Measurements from ENCODE around the gene CUX1.
"Not testable (repeated sequence)": the region's sequence is repeated elsewhere in the genome, so short reads cannot be mapped to it uniquely, and the experiment has no call there.

The CUX1 gene

DNA sequence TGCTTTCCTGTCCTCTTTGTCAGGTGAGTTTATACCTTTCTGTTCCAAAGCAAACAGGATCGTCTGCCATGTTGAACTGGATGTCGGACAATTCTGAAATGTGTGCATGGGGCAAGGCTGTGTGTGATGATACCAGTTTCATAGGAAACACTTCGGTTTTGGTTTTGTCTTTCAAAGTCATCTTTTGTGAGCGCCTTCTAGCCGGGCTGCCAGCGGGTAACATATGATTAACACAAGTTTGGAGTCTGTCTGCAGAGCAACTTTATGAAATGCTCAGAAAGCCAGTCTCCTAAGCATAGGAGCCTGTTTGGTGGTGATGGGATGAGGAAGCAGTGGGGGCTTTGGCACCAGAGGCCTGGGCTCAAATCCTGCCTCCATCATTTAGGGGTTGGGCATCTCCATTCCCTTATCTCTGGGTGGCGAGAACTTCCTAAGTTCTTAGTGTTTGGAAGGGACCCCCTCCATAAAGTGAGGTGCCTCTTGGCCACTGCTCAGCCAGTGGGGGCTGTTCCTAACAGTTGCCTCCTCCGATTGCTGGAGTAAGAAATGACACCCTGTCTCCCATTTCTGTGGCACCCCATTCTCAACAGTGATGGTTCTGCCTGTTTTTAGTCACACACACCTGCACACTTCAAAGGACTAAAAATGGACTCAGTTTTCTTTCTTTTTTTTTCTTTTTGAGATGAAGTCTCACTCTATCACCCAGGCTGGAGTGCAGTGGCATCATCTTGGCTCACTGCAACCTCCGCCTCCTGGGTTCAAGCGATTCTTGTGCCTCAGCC is 36.8 kb downstream of the CUX1 start:
- DNase-seq: no peak

- peak; percentile 85 for DNase-seq
Observed at GRCh38 chr7:101856473-101857357, 39.3 kb downstream of the CUX1 start.

GRCh38 chr7:101857358-101857811 is 40.0 kb downstream of the CUX1 start:
- no peak for DNase-seq

GRCh38 chr7:101858437-101859385 is 41.3 kb downstream of the CUX1 start:
- DNase-seq: no peak

DNA sequence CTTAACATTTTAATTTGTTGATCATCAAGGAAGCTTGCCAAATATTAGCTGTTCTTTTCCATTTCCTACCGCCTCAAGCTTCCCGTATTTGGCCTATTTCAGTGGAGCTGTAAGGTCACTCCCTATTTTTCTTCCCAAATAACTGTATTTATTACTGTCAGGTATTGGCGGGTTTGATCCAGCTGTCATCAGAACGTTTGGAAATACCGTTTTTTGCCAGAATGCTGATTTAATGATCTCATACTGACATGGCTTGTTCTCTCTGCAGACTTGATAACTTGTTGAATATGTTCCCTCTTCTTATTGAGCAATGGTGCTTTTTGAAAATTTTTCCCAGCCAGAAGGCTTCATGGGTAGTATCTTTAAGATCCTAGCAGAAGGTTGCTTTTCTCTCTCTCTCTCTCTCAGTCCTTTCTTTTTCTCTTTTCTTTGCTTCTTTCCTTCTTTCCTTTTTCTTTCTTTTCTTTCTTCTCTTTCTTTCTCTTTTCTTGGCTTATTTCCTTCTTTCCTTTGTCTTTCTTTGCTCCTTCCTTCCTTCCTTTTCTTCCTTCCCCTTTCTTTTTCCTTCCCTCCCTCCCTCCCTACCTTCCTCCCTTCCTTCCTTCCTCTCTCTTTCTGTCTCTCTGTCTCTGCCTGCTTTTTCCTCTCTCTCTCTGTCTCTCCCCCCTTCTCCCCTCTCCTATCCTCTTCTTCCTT is 42.1 kb downstream of the CUX1 start:
- DNase-seq: no peak

DNA sequence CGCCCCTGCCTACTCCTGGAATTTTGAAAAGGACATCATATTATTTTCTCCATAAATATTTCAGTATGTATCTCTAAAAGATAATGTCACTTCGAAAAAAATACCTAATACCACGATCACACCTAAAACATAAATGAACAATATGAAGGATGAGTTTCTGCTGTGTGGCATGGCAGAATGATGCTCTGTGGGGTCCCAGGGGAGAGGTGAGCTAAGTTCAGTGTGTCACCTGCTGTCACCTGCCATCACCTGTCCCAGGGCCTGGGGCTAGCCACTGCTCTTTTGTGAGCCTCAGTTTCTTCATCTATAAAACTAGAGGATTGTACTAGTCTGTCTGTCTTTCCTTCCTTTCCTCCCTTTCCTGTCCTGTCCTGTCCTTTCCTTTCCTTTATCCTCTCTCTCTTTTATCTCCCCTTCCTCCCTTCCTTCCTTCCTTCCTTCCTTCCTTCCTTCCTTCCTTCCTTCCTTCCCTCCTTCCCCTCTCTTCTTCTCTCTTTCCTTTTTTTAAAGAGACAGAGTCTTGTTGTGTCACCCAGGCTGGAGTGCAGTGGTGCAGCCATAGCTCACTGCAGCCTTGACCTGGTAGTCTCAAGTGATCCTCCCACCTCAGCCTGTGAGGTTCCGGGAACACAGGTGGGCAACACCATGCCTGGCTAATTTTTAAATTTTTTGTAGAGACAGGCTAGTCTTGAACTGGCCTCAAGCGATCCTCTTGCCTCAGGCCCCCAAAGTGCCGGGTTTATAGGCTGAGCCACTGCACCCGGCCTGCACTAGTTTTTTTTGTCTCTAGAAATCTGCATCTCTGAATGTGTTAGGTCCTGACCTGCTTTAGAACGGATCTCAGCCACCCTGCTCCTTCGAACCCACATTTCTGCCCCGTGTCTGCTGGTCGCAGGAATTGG is 43.1 kb downstream of the CUX1 start:
- no peak for DNase-seq

DNA sequence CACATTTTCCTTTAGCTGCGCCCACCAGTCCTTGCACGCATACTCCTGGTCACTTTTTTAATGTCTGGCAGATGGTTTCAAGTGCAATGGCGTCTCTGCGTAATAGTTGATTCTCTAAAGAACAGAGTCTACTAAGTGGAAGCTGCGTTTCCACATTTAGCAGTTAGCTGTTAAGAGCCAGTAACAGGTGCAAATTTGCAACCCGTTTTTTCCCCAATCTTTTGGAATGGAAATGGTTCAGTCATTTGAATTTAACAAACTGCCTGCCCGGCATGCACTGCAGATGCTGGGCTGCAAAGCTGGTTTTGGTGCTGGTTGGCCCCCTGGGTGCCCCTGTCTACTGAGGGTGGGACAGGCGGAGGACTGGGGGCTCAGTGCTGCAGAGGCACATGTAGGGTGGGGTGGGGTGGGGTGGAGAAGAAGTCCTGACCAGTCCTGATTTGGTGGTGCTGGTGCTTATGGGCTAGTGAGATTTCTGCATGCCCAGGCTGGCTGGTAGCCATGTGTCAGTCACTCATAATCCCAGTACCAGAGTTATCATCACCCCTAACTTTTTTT is 43.9 kb downstream of the CUX1 start:
- DNase-seq: no peak

- DNase-seq: peak; percentile 67
Observed at GRCh38 chr7:101862280-101863220, 45.1 kb downstream of the CUX1 start.

DNA sequence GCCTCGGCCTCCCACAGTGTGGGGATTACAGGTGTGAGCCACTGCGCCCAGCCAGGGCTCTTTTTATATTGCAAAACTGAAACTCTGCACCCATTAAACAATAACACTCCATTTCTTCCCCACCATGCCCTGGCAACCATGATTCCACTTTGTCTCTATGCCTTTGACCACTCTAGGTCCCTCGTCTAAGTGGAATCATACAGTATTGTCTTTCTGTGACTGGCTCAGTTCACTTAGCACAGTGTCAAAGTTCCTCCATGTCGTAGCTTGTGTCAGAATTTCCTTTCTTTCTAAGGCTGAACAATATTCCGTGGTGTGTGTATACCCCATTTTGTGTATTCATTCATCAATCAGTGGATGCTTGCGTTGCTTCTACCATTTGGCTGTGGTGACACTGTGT is 46.2 kb downstream of the CUX1 start:
- no peak for DNase-seq

GRCh38 chr7:101864039-101864438 is 46.6 kb downstream of the CUX1 start:
- DNase-seq: no peak

DNA sequence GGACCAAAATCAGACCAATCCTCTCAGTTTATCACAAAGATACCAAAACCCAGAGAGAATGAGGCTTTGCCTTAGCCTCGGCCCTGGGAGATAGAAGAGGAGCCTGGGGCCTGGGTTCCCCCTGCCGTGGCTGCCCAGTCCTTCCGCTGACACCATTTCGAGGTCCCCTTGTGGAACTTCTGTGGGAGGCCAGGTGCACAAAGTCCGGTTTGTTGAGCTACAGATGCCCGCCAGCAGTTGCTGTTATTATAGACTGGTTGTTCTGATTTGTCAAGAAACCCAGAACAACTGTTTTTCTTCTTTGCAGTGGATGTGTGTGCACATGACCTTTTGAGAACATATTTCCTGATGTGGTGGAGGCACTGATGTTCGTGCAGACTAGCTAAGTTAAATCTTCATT is 47.6 kb downstream of the CUX1 start:
- no peak for DNase-seq

DNA sequence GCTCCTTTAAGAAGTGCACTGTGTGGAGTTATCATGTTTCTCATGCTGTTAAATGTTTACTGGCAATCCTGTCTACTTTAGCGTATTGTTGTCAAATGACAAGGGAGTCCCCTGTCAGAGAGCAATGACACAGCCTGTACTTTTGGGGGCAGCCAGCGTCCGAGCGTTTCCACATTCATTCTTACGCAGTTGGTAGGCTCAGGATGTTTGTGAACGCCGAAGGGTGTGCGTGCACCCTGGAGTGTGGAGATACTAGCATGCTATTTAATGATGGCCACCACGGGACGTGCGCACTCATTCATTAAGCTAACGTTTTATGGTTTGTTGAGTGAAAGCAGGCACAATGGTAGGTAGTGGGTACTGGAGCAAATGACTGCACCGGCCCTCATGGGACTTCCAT is 48.0 kb downstream of the CUX1 start:
- DNase-seq: no peak

DNA sequence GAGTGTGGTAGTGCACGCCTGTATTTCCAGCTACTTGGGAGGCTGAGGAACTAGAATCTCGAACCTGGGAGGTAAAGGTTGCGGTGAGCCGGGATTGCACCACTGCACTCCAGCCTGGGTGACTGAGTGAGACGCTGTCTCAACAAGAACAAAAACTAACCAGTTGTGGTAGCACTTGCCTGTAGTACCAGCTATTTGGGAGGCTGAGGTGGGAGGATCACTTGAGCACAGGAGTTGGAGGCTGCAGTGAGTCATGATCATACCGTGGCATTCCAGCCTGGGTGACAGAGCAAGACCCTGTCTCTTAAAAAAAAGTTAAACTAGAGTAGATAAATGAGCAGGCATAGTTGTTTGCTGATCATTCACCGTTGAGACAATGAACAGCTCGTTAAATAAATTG is 48.9 kb downstream of the CUX1 start:
- no peak for DNase-seq

- no peak for DNase-seq
Observed at GRCh38 chr7:101867265-101867664, 49.8 kb downstream of the CUX1 start.

GRCh38 chr7:101867681-101868080 is 50.3 kb downstream of the CUX1 start:
- not testable (repeated sequence) for DNase-seq

DNA sequence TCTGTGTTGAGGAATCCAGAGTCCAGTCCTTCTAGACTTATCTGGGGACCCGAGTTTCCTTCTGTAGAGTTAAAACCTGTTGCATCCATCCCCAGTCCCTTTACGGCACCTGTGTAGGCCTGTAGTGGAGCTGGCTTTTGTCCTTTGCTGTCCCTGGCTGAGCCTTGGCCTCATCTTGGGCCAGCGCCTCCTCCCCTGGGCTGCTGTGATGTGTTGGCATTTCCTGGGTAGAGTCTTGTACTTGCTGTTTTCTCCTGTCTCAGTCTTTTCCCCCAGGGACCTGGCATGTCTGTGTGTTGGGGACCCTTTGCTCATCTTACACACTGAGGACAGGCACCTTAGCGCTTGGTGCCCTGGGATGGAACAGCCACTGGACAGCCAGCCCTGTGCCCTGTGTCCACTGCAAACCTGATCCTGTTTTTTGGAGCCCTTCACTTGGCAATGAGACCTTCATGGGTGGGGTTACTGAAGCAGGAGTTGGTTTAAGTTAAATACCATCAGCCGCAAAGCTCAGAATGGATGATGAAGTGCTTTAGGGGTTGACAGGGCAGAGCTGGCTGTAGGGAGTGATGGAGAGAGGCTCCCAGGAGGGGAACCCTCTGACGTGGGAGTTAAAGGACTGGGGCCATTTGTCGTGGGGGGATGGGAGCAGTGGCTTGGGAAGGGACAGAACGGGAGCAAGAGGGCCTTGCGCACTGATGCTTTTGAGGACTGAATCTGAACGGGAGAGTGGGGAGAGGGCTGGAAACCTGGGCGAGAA is 50.9 kb downstream of the CUX1 start:
- no peak for DNase-seq

GRCh38 chr7:101869026-101869900 is 51.8 kb downstream of the CUX1 start:
- DNase-seq: no peak

DNA sequence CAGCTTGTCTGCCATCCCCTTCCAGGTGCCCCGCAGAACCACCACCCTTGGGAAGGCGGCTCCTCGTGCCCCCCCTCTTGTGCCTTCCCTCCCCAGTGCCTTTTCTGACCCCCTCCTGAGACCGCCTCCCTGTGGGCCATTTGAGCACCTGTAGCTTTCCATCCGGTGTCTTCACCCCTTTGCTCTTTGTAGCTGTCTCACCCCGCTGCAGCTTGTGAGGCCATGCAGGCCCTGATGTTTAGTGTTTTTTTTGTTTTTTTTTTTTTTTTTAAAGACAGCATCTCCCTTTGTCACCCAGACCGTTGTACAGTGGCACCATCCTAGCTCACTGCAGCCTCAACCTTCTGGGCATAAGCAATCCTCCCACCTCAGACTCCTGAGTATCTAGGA is 52.5 kb downstream of the CUX1 start:
- no peak for DNase-seq

All from femur (tissue), 1 donor.